Transverse colon (tissue), 4 donors: ENCODE data around the gene NMRAL1. TPM values are rescaled to one million over a fixed set of nuclear protein-coding genes. Genes with fewer than 3 reads are reported as not detected.

Source experiments
- DNase-seq: peaks from one replicate; pipeline ENCODE4 v3.0.0-alpha.2; 2019
- H3K27ac ChIP-seq, 4 donors: fragments of 200-600 bp; sonication (generic); 2 replicates each; pipeline ENCODE4 v1.5.1; 2016 to 2018; ENCODE audit warnings: inconsistent platforms in 4 of 4
- H3K27me3 ChIP-seq: fragments of 200-600 bp; sonication (generic); 2 replicates; pipeline ENCODE4 v1.5.1; 2017; ENCODE audit warnings: inconsistent platforms
- H3K36me3 ChIP-seq, 4 donors: fragments of 200-600 bp; sonication (generic); 2 replicates each; pipeline ENCODE4 v1.5.1; 2017 to 2019; ENCODE audit warnings: inconsistent platforms in 4 of 4
- H3K4me1 ChIP-seq, 4 donors: fragments of 200-600 bp; sonication (generic); 2 replicates each; pipeline ENCODE4 v1.5.1; 2017 to 2020; ENCODE audit warnings: inconsistent platforms in 4 of 4
- H3K4me3 ChIP-seq, 4 donors: fragments of 200-600 bp; sonication (generic); 1 replicate in 1 of 4; 2 replicates in 3 of 4; pipeline versions ENCODE4 v1.5.1 to v1.6.1; 2017 to 2019; ENCODE audit warnings: inconsistent platforms in 4 of 4
- H3K9me3 ChIP-seq, 2 donors: fragments of 200-600 bp; sonication (generic); 2 replicates each; pipeline ENCODE4 v1.5.1; 2017 to 2019; ENCODE audit warnings: inconsistent platforms in 2 of 2
- CTCF ChIP-seq, 5 experiments: fragments of 200-600 bp in 3 of 5; fragments of 450-650 bp in 2 of 5; sonication (generic) in 3 of 5; IDR thresholded peaks; 1 replicate in 2 of 5; 2 replicates in 3 of 5; pipeline ENCODE4 v1.5.1; 2016 to 2017; ENCODE audit warnings: antibody characterized with exemption in 5 of 5, inconsistent platforms in 3 of 5, mild to moderate bottlenecking in 2 of 5, moderate library complexity in 1 of 5
- EP300 ChIP-seq: sonication (generic); formaldehyde crosslinking; IDR thresholded peaks from one replicate; pipeline ENCODE4 v1.6.1; 2017; ENCODE audit warnings: antibody characterized with exemption, low read depth
- POLR2A ChIP-seq: fragments of 450-650 bp; IDR thresholded peaks from one replicate; pipeline ENCODE4 v1.6.1; 2016; ENCODE audit warnings: antibody characterized with exemption, mild to moderate bottlenecking, moderate library complexity
- POLR2AphosphoS5 ChIP-seq, 3 donors: sonication (generic); formaldehyde crosslinking; IDR thresholded peaks; one replicate each; pipeline ENCODE4 v1.6.1; 2016; ENCODE audit warnings: antibody characterized with exemption in 3 of 3
- WGBS, 2 donors: methylation state at CpG; one replicate each; pipeline ENCODE4 v1.1.5; 2018; ENCODE audit warnings: low coverage in 1 of 2; 5-methylcytosine and 5-hydroxymethylcytosine counted together
- in situ Hi-C, 4 donors: fragments of 200-750 bp; cut with MboI; loops; one replicate each; pipeline versions ENCODE4 v1.15.0 to v1.15.1; 2017; ENCODE audit warnings: low sequenced_read_pairs in 3 of 4, low pct_ligation_motif_present in 1 of 4, low pct_unique_long_range_greater_than_20kb in 1 of 4
- intact Hi-C: fragments of 100-400 bp; cut with DNase I; formaldehyde crosslinking; loops from one replicate; pipeline ENCODE4 v1.15.1; 2023; ENCODE audit warnings: low total_unique reads
- total RNA-seq, 4 donors: library from RNA; depleted of rRNA; stranded (reverse); fragments of >200 nt; gene quantifications; one replicate each; pipeline ENCODE4 v1.1.0, GENCODE V29; 2016

The NMRAL1 gene
- total RNA-seq, 4 donors from 2014 or later = 46.0 to 75.9 (median 66.6) TPM

- TF ChIP-seq POLR2AphosphoS5 (IDR thresholded peaks at IDR 0.05) = no peak
- TF ChIP-seq POLR2A = no peak
- TF ChIP-seq CTCF (IDR thresholded peaks at IDR 0.05) = no peak
- no peak for TF ChIP-seq EP300
- Histone ChIP-seq H3K9me3 (no peaks in the 10 kb centered on the region), H3K4me3 (no peak overlapping the region), H3K27ac (no peak overlapping the region), H3K36me3 (no peaks in the 10 kb centered on the region), H3K27me3 (no peaks in the 10 kb centered on the region), H3K4me1 (peaks cover 3 to 20% (median 13%) of the 10 kb centered on the region in 4 donors)
- WGBS, 2 donors = 88% methylated on average over 15 of the region's 15 CpGs; no CpG with 5 or more reads in 1 of the 2 donors
- in situ Hi-C loops (no loop called here), intact Hi-C loops (no loop called here)
- DNase-seq = no peak
These were observed 45.0 kb upstream of the NMRAL1 start for GRCh38 chr16:4519274-4520058.

GRCh38 chr16:4517812-4518680 lies 43.6 kb upstream of the NMRAL1 start:
- DNase-seq = no peak
- WGBS, 2 donors = 74 to 93% methylated on average over 4 to 12 of the region's 12 CpGs
- Histone ChIP-seq H3K27ac (no peak overlapping the region), H3K27me3 (no peaks in the 10 kb centered on the region), H3K36me3 (no peaks in the 10 kb centered on the region), H3K4me1 (peaks cover 11 to 32% (median 19%) of the 10 kb centered on the region in 4 donors), H3K4me3 (no peak overlapping the region), H3K9me3 (no peaks in the 10 kb centered on the region)
- intact Hi-C loops = no loop called here
- in situ Hi-C loops = no loop called here
- TF ChIP-seq EP300 (no peak), CTCF (IDR thresholded peaks at IDR 0.05) (peak; percentile 19 to 33 (median 30))

GRCh38 chr16:4515611-4516233 lies 41.3 kb upstream of the NMRAL1 start:
- in situ Hi-C loops = no loop called here
- 19 to 42% methylated on average over 2 to 5 of the region's 5 CpGs for WGBS, 2 donors

More at GRCh38 chr16:4515611-4516233, 41.3 kb upstream of the NMRAL1 start:
- H3K4me3 ChIP-seq = no peak overlapping the region
- TF ChIP-seq POLR2A = no peak
- TF ChIP-seq EP300 = no peak
- TF ChIP-seq CTCF (IDR thresholded peaks at IDR 0.05) = no peak
- no peak for TF ChIP-seq POLR2AphosphoS5 (IDR thresholded peaks at IDR 0.05)
- H3K4me1 ChIP-seq = peaks cover 18 to 42% (median 24%) of the 10 kb centered on the region in 4 donors
- H3K27me3 ChIP-seq = no peaks in the 10 kb centered on the region
- intact Hi-C loops = no loop called here
- DNase-seq = no peak
- peak overlapping the region; percentile 52 to 72 (median 69) for H3K27ac ChIP-seq
- H3K9me3 ChIP-seq = no peaks in the 10 kb centered on the region
- peaks cover 0 to 4% (median 0%) of the 10 kb centered on the region in 4 donors for H3K36me3 ChIP-seq
